GM12878 (cell line): ENCODE data around the gene GIGYF2.

Source experiments
- ATF2 ChIP-seq: IDR thresholded peaks from 2 replicates; pipeline ENCODE4 v1.6.1; 2012; ENCODE audit warnings: low read length, inconsistent platforms
- BHLHE40 ChIP-seq, 2 experiments: fragments of 450-650 bp in 1 of 2; IDR thresholded peaks; 2 replicates each; pipeline ENCODE4 v1.6.1; 2011 to 2017; ENCODE audit warnings: low read depth in 2 of 2, borderline replicate concordance in 1 of 2, improper control_type of control experiment in 1 of 2, low read length in 1 of 2, mild to moderate bottlenecking in 1 of 2
- CBX5 ChIP-seq: sonication (generic); IDR thresholded peaks from 2 replicates; pipeline ENCODE4 v1.6.1; 2016; ENCODE audit warnings: low read depth, moderate library complexity, mild to moderate bottlenecking, inconsistent platforms
- EED ChIP-seq: sonication (generic); IDR thresholded peaks from 2 replicates; pipeline ENCODE4 v1.6.1; 2016; ENCODE audit warnings: antibody characterized with exemption, low read depth
- FOXM1 ChIP-seq: IDR thresholded peaks from 2 replicates; pipeline ENCODE4 v1.6.1; 2012; ENCODE audit warnings: low read depth, mild to moderate bottlenecking, inconsistent platforms, low read length, moderate library complexity
- MXI1 ChIP-seq: fragments of 150-350 bp; IDR thresholded peaks from 2 replicates; pipeline ENCODE4 v1.6.1; 2011; ENCODE audit warnings: low read depth, mild to moderate bottlenecking, inconsistent platforms, low read length, improper control_type of control experiment
- TF ChIP-seq, protein P1 (sequence below): IDR thresholded peaks from 2 replicates; pipeline ENCODE4 v1.6.1; 2011; ENCODE audit warnings: low read depth, mild to moderate bottlenecking, low read length, moderate library complexity, borderline replicate concordance; ENCODE audit errors: extremely low read depth

- no peak for TF ChIP-seq CBX5
- no peak for TF ChIP-seq ATF2
- TF ChIP-seq FOXM1: no peak
- no peak for TF ChIP-seq MXI1
- no peak for TF ChIP-seq BHLHE40 (IDR thresholded peaks at IDR 0.05; ENCODE audit: borderline replicate concordance in 1 of 2, low read depth in 2 of 2, low read length in 1 of 2)
- TF ChIP-seq, protein P1, sequence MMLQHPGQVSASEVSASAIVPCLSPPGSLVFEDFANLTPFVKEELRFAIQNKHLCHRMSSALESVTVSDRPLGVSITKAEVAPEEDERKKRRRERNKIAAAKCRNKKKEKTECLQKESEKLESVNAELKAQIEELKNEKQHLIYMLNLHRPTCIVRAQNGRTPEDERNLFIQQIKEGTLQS: no peak
- no peak for TF ChIP-seq EED
Observed at GRCh38 chr2:232810444-232810843, 113.3 kb downstream of the GIGYF2 start.
